Stimulated activated CD4-positive, alpha-beta T cell treated with anti-CD3 and anti-CD28 coated beads, Interleukin-4, amount 100 ng/mL, for 4 hours (primary cell): ENCODE measurements around the gene MSN.
"Not testable (repeated sequence)": the region's sequence is repeated elsewhere in the genome, so short reads cannot be mapped to it uniquely, and the experiment has no call there.

Experiments
- DNase-seq, 2 experiments: peaks; one replicate each; pipeline ENCODE4 v3.0.0-alpha.2; 2020

MSN gene

DNA sequence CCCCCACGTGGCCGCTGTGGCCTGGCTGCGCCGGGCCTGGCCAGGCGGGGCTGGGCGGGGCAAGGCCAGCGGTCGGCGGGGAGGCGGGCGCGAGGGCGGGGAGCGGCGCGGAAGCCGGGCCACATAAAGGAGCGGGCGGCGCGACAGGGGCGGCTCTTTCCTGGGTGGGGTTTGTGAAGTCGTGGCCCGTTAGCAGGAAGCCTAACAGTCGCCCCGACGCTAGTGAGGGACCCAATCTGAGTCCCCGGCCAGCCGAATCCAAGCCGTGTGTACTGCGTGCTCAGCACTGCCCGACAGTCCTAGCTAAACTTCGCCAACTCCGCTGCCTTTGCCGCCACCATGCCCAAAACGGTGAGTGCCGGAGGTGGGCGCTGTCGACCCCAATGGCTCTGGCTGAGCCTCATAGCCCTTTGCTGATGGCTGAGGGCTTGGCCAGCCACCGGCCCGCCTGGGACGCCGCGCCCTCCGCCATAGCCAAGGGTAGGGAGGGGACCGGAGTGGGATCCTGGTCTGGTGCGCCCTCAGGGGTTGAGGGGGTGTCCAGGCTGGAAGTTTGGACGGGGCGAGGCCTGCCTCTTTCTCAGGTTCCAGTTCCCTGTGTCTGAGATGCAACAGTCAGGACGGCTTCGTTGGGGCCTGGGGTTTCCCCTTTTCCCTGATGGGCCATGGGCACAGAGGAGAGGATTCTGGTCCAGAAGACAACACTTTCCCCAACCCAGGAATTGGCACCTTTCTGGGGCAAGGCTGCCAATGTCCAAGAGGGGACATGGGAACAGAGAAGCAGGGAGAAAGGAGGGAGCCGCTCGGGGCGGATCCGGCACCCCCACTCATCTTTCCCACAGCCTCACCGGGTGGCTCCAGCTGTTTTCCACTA, at the start of gene MSN:
TSS of gene MSN (plus strand) at position 152 of the 874 bp plus-strand sequence. CDS start at position 340, 188 bp downstream.
- DNase-seq = peak; percentile 71 to 77

DNA sequence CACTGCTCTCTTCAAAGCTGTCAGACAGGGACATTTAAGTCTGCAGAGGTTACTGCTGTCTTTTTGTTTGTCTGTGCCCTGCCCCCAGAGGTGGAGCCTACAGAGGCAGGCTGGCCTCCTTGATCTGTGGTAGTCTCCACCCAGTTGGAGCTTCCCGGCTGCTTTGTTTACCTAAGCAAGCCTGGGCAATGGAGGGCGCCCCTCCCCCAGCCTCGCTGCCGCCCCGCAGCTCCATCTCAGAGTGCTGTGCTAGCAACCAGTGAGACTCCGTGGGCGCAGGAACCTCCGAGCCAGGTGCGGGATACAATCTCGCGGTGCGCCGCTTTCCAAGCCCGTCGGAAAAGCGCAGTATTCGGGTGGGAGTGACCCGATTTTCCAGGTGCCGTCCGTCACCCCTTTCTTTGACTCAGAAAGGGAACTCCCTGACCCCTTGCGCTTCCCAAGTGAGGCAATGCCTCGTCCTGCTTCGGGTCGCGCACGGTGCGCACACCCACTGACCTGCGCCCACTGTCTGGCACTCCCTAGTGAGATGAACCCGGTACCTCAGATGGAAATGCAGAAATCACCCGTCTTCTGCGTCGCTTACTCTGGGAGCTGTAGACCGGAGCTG, 47.3 kb upstream of the MSN start:
- DNase-seq = not testable (repeated sequence)

DNA sequence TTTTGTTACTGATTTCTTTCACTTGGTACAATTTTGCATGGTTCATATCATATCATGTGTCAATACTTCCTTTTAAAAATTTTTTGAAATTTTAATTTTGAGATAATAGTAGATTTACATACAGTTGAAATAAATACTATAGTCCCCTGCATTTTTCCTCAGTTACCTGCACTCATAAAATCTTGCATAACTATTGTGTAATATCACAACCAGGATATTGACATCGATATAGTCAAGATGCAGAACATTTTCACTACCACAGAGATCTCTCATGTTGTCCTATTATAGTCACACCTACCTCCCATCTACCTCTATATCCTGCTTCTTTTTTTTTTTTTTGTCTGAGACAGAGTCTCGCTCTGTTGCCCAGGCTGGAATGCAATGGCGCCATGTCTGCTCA, 36.7 kb upstream of the MSN start:
- no peak for DNase-seq

DNA sequence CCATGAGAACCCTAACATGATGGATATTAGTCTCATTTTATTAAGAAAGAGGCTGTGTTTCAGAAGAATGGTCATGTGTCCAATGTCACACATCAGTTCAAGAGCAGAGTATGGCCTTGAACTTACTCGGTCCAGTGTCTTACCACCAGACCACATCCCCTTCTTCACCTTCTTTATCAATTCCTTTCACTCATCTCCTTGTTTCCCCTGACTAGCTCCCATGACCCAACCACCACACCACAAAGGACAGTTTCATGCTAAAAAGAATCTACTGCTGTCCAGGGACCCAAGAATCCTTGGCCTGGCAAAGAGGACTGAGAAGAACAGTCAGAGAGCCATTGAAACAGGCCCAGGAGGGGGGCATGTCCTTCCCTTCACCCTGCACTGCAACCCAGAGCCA, 33.6 kb upstream of the MSN start:
- DNase-seq = no peak

DNA sequence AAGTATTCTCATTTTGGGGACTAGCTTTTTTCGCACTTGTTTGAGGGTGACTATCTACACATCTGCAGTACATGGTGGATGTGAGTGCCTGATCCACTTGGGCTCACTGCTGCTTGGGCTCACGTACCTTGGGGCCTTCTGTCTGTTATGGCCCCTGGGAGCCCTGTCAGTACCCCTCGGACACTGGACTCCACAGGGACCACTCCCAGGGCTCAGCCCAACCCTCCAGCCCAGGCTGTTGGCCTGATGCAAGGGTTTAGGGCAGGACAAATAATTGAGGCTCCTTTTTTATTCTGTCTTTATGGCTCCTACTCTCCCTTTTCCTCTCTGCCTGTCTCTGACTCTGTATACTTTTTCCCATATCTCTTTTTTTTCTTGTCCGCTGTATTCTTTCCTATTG, 32.7 kb upstream of the MSN start:
- no peak for DNase-seq

DNA sequence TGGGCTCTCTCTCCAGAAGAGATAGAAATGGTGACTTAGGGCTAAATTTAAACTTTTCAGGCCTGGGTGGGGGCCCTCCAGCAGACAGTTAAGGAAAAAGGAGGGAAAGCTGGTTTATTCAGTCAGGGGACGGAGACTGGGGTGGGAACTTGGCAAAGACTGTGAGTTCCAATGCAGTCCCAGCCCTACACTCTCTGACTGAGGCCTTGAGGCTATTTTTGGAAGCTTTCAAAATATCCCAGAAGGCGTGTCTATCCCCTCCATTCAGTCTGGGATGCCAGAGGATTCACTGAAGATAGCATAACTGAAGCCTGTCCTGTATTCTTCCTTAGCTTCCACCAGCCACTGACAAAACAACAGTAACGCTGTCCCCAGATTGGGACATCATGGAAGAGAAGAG, 32.1 kb upstream of the MSN start:
- no peak for DNase-seq

DNA sequence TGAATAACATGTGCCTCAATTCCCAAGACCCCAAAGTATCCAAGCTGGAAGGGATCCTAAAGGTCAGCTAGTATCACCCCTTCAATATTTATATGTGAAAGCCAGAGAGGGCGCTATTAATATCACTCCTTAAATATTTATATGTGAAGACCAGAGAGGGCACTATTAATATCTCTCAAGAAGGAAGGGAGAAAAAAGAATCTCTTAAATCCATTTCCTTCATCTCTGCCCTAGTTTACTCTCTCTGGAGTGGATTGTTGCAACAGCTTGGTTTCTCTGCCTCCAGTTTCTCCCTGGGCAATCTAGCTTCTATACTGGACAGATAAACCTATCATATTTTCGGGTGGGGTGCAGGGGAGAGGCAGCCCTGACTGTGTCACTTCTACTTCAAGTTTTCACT, 31.6 kb upstream of the MSN start:
- no peak for DNase-seq

DNA sequence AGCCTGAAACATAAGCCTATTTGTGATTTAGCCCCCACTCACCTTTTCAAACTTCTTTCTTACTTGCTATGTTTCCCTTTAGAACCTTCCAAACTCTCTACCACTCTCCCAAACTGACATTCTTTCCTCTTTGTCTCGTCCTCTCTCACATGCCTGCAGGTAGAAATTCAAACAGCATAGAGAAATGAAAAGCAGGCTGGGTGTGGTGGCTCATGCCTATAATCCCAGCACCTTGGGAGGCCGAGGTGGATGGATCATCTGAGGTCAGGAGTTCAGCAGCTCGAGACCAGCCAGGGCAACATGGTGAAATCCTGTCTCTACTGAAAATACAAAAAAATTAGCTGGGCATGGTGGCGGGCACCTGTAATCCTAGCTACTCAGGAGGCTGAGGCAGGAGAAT, 31.2 kb upstream of the MSN start:
- DNase-seq = not testable (repeated sequence)

DNA sequence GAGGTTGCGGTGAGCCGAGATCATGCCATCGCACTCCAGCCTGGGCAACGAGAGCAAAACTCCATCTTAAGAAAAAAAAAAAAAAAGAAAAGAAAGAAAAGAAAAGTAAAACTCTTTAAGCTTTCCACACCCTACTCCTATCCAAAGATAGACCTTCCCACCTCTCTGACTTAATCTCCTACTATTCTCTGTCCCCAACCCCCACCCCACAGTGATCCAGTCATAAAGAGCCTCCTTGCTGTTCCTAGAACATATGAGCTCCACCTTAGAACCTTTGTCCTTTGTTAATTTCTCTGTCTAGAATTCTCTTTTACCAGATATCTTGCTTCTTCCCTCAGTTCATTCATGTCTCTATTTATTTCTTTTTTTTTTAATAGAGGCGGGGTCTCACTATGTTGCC, 30.1 kb upstream of the MSN start:
- no peak for DNase-seq

DNA sequence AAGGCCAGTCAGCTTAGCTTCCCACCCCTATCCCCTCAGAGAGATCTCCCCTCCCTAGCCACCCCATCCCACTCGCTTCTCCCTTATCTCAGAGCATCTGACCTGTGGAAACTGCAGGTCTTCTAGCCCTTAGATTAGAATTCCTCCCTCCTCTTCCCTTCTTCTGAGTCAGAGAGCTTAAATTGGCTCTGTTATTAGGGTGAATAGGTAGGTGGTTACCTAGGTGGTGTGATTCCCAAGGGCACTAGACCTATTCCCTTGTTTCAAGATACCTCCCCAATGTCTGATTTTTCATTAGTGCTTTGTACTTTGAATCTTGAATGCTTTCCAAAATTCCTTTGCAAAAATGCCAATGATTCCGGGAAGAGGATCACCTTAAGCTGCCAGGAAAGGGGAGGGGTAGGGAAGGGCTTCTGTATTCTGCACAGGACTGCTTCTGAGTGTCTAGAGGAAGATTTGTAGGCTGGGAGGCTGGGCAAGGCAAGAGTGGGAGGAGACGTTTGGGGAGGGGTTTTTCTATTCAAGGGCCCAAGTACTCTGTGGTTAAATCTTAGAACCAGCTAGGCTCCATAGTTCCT, 24.5 kb upstream of the MSN start:
- no peak for DNase-seq

DNA sequence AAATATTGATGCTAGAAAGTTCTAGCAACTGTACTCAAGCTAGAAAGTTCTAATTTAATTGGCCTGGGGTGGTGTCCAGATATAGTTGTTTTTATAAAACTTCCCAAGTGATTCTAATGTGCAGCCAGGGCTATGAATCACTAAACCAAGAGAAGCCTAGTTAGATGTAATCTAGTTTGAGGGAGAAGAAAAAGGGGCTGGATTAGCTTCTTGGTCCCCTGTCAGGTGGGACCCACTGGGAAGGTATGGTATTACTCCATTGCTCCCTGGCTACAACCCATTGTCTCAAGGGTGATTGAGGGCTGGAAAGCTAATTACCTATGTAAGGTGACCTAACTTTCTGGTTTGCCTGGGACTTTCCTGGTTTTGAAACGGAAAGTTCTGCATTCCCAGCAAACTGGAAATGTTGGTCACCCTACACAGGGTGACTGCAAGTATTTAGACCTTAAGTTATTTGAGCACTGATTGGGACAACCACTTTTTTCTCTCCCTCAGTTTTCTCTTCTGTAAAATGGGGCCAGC, 23.9 kb upstream of the MSN start:
- no peak for DNase-seq

DNA sequence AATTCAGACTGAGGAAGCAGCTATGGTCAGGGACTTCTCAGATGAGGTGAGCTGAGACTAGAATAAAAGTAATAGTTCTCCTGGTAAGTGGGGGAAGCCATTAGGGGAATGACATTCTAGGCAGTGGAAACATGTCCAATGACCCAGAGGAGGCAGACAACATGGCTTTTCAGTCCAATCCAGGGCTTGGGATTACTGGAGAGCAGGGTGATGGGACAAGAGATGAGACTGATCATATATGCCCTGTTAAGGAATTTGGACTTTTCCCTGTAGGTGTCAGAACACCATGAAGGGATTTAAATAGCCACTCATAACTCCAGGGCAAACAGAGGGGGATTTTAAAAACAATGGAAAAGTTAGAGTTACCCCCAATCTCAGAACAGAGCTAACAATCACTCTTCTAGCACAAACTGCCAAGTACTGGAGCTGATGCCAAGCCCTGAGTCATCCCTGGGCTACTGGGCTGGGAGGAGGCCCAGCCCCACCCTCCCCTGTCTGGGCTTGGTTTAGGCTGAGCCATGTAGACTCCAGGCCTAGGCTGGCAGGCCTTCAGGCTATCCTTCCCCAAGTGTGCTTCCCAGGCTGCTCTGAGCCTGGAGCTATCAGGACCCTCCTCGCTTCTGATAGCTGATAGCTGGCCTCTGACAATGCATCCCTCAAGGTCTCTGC, 22.7 kb upstream of the MSN start:
- peak in 1 of 2 experiments; percentile 21 for DNase-seq

DNA sequence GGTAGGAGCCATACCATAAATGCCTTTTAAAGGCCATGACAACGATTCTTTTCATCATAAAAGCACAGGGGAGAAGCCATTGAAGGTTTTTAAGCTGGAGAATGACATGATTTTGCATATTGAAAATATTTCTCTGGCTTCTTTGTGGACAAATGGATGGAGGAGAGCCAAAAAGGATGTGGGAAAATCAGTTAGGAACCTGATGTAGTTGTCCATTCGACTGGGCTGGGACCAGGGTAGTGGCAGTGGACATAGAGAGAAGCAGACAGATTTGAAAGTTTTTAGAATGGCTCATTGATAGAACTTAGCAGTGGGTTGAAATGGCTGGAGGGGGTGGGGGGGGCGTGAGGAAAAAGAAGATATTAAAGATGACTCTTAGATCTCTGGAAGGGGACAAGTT, 19.7 kb upstream of the MSN start:
- no peak for DNase-seq

DNA sequence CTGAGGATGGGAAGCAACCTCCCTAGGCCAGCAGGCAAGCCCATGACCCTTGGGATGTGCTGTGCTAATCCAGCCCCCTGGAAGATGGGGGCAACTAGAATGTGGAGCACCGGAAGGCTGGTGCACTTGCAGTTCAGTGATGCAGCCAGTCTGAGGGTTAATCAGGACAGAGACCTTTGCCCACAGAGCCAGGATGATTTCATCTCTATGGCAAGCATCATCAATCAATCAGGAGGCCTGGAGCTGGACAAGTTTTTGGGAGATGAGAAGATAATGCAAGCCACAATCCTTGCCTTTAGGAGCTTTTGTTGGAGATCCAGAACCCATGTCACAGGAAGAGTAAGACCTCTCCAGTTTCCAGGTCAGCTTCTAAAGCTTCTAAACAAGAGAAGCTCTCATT, 15.4 kb upstream of the MSN start:
- no peak for DNase-seq

DNA sequence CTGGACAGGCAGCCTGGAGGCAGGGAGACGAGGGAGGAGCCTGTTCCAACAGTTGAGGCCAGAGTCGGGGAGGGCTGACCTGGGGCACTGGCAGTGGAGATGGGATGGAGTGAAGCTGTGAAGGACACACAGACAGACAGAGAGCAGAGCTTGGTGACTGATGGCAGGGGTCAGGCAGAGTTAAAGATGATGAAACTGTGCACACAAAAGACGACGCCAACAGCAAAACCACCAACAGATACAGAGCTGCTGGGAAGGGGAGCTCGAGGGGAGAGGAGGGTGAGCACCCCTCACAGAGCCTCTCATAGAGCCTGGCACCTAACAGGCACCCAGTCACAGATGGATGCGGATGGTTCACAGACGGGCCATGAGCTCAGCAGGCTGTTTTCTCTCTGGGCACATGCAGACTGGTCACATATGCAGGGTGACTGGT, 10.4 kb upstream of the MSN start:
- DNase-seq = not testable (repeated sequence)

DNA sequence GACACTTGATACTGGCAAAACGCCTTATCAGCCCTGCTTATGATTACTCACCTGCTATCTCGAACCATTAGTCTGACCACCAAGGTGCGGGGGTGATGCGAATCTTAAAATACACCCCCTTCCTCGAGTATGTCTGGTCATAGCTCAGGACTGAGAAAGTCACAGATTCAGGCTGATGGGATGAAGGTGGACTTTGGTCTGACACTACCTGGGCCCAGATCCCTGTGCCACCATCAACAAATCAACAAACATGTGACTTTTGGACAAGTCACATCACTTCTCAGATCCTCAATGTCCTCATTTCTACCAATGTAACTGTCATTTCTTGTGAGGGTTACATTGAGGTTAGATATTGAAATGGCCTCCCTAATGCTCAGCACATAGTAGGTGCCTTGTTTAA, 9.8 kb upstream of the MSN start:
- no peak for DNase-seq

DNA sequence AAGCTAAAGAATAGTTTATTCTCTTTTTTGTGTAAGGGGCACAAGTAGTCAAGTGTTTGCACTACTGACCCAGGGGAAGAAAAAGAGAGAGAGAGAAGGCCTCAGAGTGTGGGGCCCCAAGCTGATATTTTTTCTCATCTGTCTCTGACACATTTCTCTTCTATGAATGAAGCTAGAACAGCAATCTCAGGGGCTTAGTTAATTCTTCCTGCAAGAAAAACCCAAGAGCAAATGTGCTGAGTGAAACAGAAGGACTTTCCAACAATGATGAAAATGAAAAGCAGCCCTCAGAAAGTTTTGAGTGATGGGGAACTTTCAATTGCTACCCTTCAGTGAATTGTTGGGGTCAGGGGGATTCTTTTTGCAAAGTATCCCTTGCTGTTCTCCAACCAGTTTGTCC, 9.2 kb upstream of the MSN start:
- no peak for DNase-seq

DNA sequence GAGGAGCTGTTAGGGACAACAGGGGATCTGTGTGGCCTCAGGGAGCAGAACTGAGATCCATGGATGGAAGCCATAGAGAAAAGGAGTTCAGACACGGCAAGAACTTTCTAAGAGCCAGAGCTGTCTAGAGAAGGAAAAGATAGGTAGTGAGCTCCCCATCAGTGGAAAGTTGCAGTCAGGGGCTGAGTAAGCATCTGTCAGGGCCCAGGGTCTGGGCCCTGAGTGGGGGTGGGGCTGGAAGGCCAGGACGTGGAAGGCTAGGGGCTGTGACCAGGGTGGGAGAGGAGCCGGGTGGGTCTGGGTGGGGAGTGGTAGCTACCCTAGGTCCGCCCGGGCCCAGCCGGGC, 324 bp upstream of the MSN start:
- DNase-seq = no peak

DNA sequence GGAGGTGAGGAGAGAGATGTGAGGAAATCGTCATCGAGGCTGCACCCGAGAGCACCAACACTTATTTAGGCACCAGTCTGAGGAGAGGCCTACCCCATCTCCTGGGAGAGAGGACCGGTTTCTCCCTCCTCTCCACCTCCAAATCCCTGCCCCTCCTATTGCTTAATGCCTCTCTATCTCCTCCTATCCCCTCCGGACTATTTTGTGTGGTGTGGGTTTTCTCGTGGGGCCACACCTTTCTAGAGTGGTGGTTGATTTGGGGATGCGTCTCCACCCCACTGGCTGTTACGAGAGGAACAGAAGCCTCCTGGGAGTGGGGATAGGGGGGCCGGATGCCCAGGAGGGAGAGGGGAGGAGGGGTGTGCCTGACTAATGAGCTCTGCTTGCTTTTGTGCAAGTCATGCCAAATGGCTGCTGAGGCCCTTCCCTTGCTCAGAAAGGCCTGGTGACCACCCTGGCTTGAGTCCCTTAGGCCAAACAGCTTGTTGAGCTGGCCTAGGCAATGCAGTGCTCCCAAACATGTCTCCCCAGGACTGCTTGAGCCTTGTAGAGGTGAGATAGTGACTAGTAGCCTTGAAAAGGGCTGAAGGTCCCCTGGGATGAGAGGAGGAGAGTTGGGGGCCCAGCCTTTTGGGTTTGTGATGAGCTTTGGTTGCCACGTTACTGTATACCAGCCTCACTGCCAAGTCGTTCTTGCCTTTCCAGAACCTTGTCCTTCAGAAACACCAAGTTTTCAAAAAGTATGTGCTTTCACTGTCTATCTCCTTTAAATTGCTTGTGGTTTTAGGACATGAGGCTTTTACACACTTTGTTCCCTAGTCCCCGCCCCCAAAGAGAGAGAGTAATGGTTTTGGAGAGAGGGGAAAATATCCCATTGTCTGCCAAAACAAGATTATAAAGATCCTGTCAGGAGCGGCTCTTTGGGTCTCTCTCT, 1.2 kb downstream of the MSN start:
- peak; percentile 39 to 55 for DNase-seq

DNA sequence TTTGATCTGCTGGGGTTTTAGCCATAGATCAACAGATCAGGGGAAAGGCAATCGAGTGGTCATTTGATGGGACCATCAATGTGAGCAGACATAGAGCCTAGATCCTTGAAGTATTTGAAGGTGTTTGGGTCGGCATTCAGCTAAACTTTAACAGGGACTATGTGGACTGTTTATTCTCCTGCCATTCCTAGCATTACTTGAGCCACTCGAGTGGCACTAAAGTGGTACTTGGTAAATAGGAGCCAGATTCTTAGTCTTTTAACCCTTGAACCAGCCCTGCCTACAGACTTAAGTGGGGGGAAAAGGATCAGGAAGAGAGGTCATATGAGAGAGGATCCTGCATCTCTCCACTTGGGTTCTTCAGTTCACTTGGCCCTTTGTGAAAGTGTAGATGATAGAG, 3.8 kb downstream of the MSN start:
- DNase-seq = no peak

DNA sequence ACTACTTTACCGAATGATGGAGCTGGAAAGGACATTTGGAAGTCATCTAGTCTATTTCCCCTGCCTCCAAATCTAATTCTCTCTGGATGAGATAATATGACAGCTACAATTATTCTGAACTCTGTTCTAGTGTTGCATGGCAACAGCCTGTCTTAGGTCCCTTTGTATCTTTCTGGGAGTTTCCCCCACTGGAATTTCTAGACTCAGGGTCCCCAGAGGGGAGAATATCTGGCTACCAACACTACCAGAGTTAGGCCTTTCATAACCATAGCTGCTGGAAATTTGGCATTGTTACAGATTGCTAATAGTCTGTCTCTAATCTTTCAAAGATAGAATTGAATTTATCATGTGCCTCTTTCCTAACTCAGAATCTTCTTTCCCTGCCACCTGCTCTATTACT, 4.5 kb downstream of the MSN start:
- no peak for DNase-seq

DNA sequence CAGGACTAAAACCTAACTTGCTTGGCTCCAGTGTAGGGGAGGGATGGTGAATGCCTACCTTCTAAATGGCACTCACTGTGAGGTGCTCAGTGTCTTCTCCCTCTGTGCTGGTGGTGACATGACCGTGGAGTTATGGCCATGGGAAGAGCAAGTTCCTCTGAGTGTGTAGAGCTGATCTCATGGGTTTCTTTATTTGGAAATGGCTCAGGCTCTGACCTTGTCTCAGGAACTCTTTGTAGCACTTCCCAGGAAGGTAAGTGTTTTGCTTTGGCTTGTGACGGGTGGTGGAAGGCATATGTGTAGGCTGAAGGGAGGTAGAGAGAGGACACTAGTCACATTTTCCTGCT, 6.4 kb downstream of the MSN start:
- DNase-seq = no peak
